B cell (primary cell): ENCODE measurements around the gene TCERG1L. TPM values are rescaled to one million over a fixed set of nuclear protein-coding genes. Genes with fewer than 3 reads are reported as not detected.

Experiments used
- ATAC-seq: fragments of 200-7000 bp; cut with Tn5 transposase; one replicate; pipeline ENCODE4 v1.10.0; 2021; ENCODE audit warnings: low read depth, mild to moderate bottlenecking, moderate number of reproducible peaks, moderate library complexity
- CTCF ChIA-PET: fragments of 350-600 bp; sonication (Branson Sonifier 250); formaldehyde crosslinking; loops from one replicate; lab custom pipeline; 2021; ENCODE audit warnings: antibody characterized with exemption, inconsistent platforms; lab: Charles Lee
- POLR2A ChIA-PET: fragments of 350-600 bp; sonication (Branson Sonifier 250); formaldehyde crosslinking; loops from one replicate; lab custom pipeline; 2021; ENCODE audit warnings: antibody characterized with exemption; lab: Charles Lee
- DNase-seq: peaks from one replicate; pipeline ENCODE4 v3.0.0; 2013
- H2AFZ ChIP-seq: 2 replicates; pipeline ENCODE4 v1.6.1; 2012; ENCODE audit warnings: mild to moderate bottlenecking, low read depth, low read length; ENCODE audit not compliant: insufficient read depth, poor library complexity, severe bottlenecking
- H3K27ac ChIP-seq, 2 donors: 1 replicate in 1 of 2; 2 replicates in 1 of 2; pipeline ENCODE4 v1.5.1; 2012 to 2013; ENCODE audit warnings: low read length in 2 of 2, mild to moderate bottlenecking in 2 of 2, moderate library complexity in 1 of 2
- H3K27me3 ChIP-seq, 4 experiments: fragments of 200-600 bp in 1 of 4; sonication (generic) in 1 of 4; replicated peaks in 1 of 4; 1 replicate in 2 of 4; 2 replicates in 2 of 4; pipeline versions ENCODE4 v1.6.1 to v1.7.0; 2013 to 2016; ENCODE audit warnings: low read length in 3 of 4, mild to moderate bottlenecking in 2 of 4, mixed read lengths in 1 of 4, moderate library complexity in 1 of 4; ENCODE audit not compliant: insufficient read depth in 4 of 4, control insufficient read depth in 3 of 4; ENCODE audit errors: control extremely low read depth in 1 of 4
- H3K36me3 ChIP-seq, 2 experiments: replicated peaks in 1 of 2; 1 replicate in 1 of 2; 2 replicates in 1 of 2; pipeline versions ENCODE4 v1.6.1 to v1.7.1; 2013; ENCODE audit warnings: low read length in 1 of 2; ENCODE audit not compliant: insufficient read depth in 2 of 2, control insufficient read depth in 1 of 2; ENCODE audit errors: control extremely low read depth in 1 of 2, extremely low read depth in 1 of 2
- H3K4me1 ChIP-seq, 2 donors: fragments of 200-600 bp in 1 of 2; sonication (generic) in 1 of 2; 1 replicate in 1 of 2; 2 replicates in 1 of 2; pipeline versions ENCODE4 v1.5.1 to v1.6.1; 2013 to 2017; ENCODE audit warnings: low read length in 2 of 2; ENCODE audit not compliant: control insufficient read depth in 2 of 2, insufficient read depth in 2 of 2
- H3K4me2 ChIP-seq: replicated peaks from 2 replicates; pipeline ENCODE3; 2012; ENCODE audit warnings: mild to moderate bottlenecking, low read depth, low read length; ENCODE audit not compliant: poor library complexity, severe bottlenecking
- H3K4me3 ChIP-seq, 5 experiments: fragments of 200-600 bp in 1 of 5; sonication (generic) in 1 of 5; 1 replicate in 3 of 5; 2 replicates in 2 of 5; pipeline versions ENCODE4 v1.5.1 to v1.7.0; 2011 to 2016; ENCODE audit warnings: low read length in 4 of 5, mild to moderate bottlenecking in 4 of 5, low read depth in 2 of 5, control low read depth in 1 of 5, moderate library complexity in 1 of 5; ENCODE audit not compliant: insufficient read depth in 1 of 5; ENCODE audit errors: control extremely low read depth in 1 of 5, extremely low read depth in 1 of 5
- H3K79me2 ChIP-seq: fragments of 200-600 bp; sonication (generic); one replicate; pipeline ENCODE4 v1.6.0; 2016; ENCODE audit warnings: low read length; ENCODE audit not compliant: control insufficient read depth, insufficient read depth
- H3K9ac ChIP-seq: fragments of 200-600 bp; sonication (generic); 2 replicates; pipeline ENCODE4 v1.6.1; 2017; ENCODE audit warnings: mild to moderate bottlenecking, low read length, moderate library complexity
- H3K9me3 ChIP-seq, 3 donors: one replicate each; pipeline versions ENCODE4 v1.6.1 to v1.7.1; 2013; ENCODE audit warnings: low read length in 2 of 3; ENCODE audit not compliant: control insufficient read depth in 2 of 3, insufficient read depth in 1 of 3; ENCODE audit errors: control extremely low read depth in 1 of 3
- H4K20me1 ChIP-seq: 2 replicates; pipeline ENCODE4 v1.6.0; 2012; ENCODE audit warnings: mild to moderate bottlenecking, low read length; ENCODE audit not compliant: insufficient read depth, control insufficient read depth, poor library complexity, severe bottlenecking
- H3K27ac Mint-ChIP-seq: one replicate; pipeline ENCODE4 v1.8.0; 2021; ENCODE audit warnings: mixed read lengths
- H3K27me3 Mint-ChIP-seq: one replicate; pipeline ENCODE4 v1.8.0; 2021; ENCODE audit warnings: mixed read lengths
- H3K4me1 Mint-ChIP-seq: one replicate; pipeline ENCODE4 v1.8.0; 2021; ENCODE audit warnings: mixed read lengths
- H3K4me3 Mint-ChIP-seq: one replicate; pipeline ENCODE4 v1.8.0; 2021; ENCODE audit warnings: mixed read lengths
- H3K9me3 Mint-ChIP-seq: one replicate; pipeline ENCODE4 v1.8.0; 2022; ENCODE audit warnings: mixed read lengths; ENCODE audit not compliant: insufficient read depth
- CTCF ChIP-seq: fragments of 200-600 bp; IDR thresholded peaks from one replicate; pipeline ENCODE4 v1.8.0; 2022; ENCODE audit warnings: antibody characterized with exemption, mild to moderate bottlenecking
- EZH2 ChIP-seq: IDR thresholded peaks from 2 replicates; pipeline ENCODE4 v1.6.1; 2012; ENCODE audit warnings: borderline replicate concordance, low read depth, mild to moderate bottlenecking, moderate library complexity, low read length; ENCODE audit not compliant: insufficient read depth, poor library complexity, severe bottlenecking
- WGBS: methylation state at CpG from one replicate; pipeline ENCODE4 v1.1.5; 2013; ENCODE audit warnings: missing lambda C conversion rate; ENCODE audit not compliant: insufficient coverage; 5-methylcytosine and 5-hydroxymethylcytosine counted together
- intact Hi-C: fragments of 100-400 bp; cut with micrococcal nuclease; formaldehyde crosslinking; loops from one replicate; pipeline ENCODE4 v1.10.0; 2022
- polyA plus RNA-seq: library from polyadenylated mRNA; depleted of rRNA; stranded (reverse); fragments of >200 nt; gene quantifications from 2 replicates; pipeline ENCODE4 v1.2.3, GENCODE V29; 2012
- total RNA-seq, 2 donors: library from RNA; stranded (reverse); fragments of 120-200 nt in 1 of 2; gene quantifications; 1 replicate in 1 of 2; 2 replicates in 1 of 2; pipeline versions ENCODE4 v1.2.3 to v1.2.4, GENCODE V29; 2013 to 2022

Gene TCERG1L
- total and polyA plus RNA-seq, 2 donors (not counting 1 experiment from before 2014, with no cell fraction given), result 0.10 TPM; not detected in 1

GRCh38 chr10:131277278-131277677, 34.2 kb downstream of the TCERG1L start:
- Histone ChIP-seq H3K4me2 (no peak overlapping the region), H3K36me3 (no peaks in the 10 kb centered on the region), H2AFZ (no peak overlapping the region), H4K20me1 (no peaks in the 10 kb centered on the region), H3K9me3 (peaks cover 0 to 21% (median 0%) of the 10 kb centered on the region in 3 donors), H3K27ac (no peak overlapping the region), H3K9ac (no peak overlapping the region), H3K4me3 (no peak overlapping the region), H3K4me1 (no peaks in the 10 kb centered on the region), H3K79me2 (no peaks in the 10 kb centered on the region), H3K27me3 (no peaks in the 10 kb centered on the region)
- ChIA-PET POLR2A (no interaction called here), CTCF (no interaction called here)
- no peak for ATAC-seq
- H3K4me1 Mint-ChIP-seq, result no peaks in the 10 kb centered on the region
- no peak overlapping the region for H3K27ac Mint-ChIP-seq
- WGBS, result 74% methylated on average over 12 of the region's 12 CpGs
- H3K4me3 Mint-ChIP-seq, result no peak overlapping the region
- intact Hi-C loops, result no loop called here
- TF ChIP-seq EZH2, result no peak
- no peak for TF ChIP-seq CTCF
- H3K9me3 Mint-ChIP-seq, result no peaks in the 10 kb centered on the region
- no peaks in the 10 kb centered on the region for H3K27me3 Mint-ChIP-seq
- DNase-seq, result no peak

GRCh38 chr10:131275691-131276090, 35.8 kb downstream of the TCERG1L start:
- POLR2A ChIA-PET, result no interaction called here

More at GRCh38 chr10:131275691-131276090, 35.8 kb downstream of the TCERG1L start:
- TF ChIP-seq CTCF, result no peak
- Histone ChIP-seq H3K27ac (no peak overlapping the region), H3K4me3 (no peak overlapping the region), H3K4me1 (no peaks in the 10 kb centered on the region), H3K27me3 (no peaks in the 10 kb centered on the region), H3K79me2 (no peaks in the 10 kb centered on the region), H3K36me3 (no peaks in the 10 kb centered on the region), H3K9ac (no peak overlapping the region), H2AFZ (no peak overlapping the region), H3K9me3 (peaks cover 0 to 23% (median 0%) of the 10 kb centered on the region in 3 donors), H4K20me1 (no peaks in the 10 kb centered on the region), H3K4me2 (no peak overlapping the region)
- Mint-ChIP-seq H3K27ac (no peak overlapping the region), H3K27me3 (no peaks in the 10 kb centered on the region), H3K4me3 (no peak overlapping the region), H3K9me3 (no peaks in the 10 kb centered on the region), H3K4me1 (no peaks in the 10 kb centered on the region)
- intact Hi-C loops, result no loop called here
- WGBS, result no CpG with 5 or more reads among the region's 4 CpGs
- ATAC-seq (no peak), DNase-seq (no peak)
- CTCF ChIA-PET, result no interaction called here
